SK-N-SH (cell line): ENCODE results near the gene CDH13. TPM values are rescaled to one million over a fixed set of nuclear protein-coding genes. Genes with fewer than 3 reads are reported as not detected.

ENCODE experiments used
- CTCF ChIA-PET: fragments of 300-600, 350-600 bp; formaldehyde crosslinking; extraction: SDS; loops from one replicate; lab custom pipeline; 2021; lab: Yijun Ruan, JAX
- POLR2A ChIA-PET: fragments of 350-600 bp; sonication (Branson Sonifier 250); formaldehyde crosslinking; extraction: SDS; loops from one replicate; lab custom pipeline; 2020; ENCODE audit warnings: antibody characterized with exemption, inconsistent platforms; lab: Yijun Ruan, JAX
- DNase-seq: peaks from one replicate; pipeline ENCODE4 v3.0.0; 2012
- H2AFZ ChIP-seq: fragments of 200-600 bp; sonication (generic); 2 replicates; pipeline ENCODE4 v1.8.1; 2016; ENCODE audit warnings: antibody characterized with exemption, mild to moderate bottlenecking, low read depth
- H3F3A ChIP-seq: fragments of 200-600 bp; sonication (generic); replicated peaks from 2 replicates; pipeline ENCODE3; 2016; ENCODE audit warnings: antibody characterized with exemption, mild to moderate bottlenecking; ENCODE audit not compliant: insufficient read depth
- H3K27ac ChIP-seq, 2 experiments: fragments of 200-500 bp in 1 of 2; fragments of 200-600 bp in 1 of 2; sonication (Bioruptor generic) in 1 of 2; sonication (generic), shearing (Covaris generic) in 1 of 2; 2 replicates each; pipeline versions ENCODE4 v1.5.1 to v1.6.1; 2014 to 2016; ENCODE audit warnings: low read depth in 2 of 2, inconsistent platforms in 1 of 2, low read length in 1 of 2, mild to moderate bottlenecking in 1 of 2, mixed read lengths in 1 of 2
- H3K27me3 ChIP-seq: fragments of 200-600 bp; sonication (generic), shearing (Covaris generic); 2 replicates; pipeline ENCODE4 v1.6.1; 2016; ENCODE audit warnings: mixed run types; ENCODE audit not compliant: insufficient read depth
- H3K36me3 ChIP-seq, 2 experiments: fragments of 200-500 bp in 1 of 2; fragments of 200-600 bp in 1 of 2; sonication (Bioruptor generic) in 1 of 2; sonication (generic) in 1 of 2; replicated peaks in 1 of 2; 2 replicates each; pipeline versions ENCODE3 to v1.5.1; 2014 to 2016; ENCODE audit warnings: low read length in 1 of 2, mild to moderate bottlenecking in 1 of 2; ENCODE audit not compliant: insufficient read depth in 2 of 2, control insufficient read depth in 1 of 2
- H3K4me1 ChIP-seq, 2 experiments: fragments of 200-500 bp in 1 of 2; fragments of 200-600 bp in 1 of 2; sonication (Bioruptor generic) in 1 of 2; sonication (generic), shearing (Covaris generic) in 1 of 2; 2 replicates each; pipeline versions ENCODE4 v1.5.1 to v1.6.1; 2014 to 2016; ENCODE audit warnings: low read depth in 1 of 2, low read length in 1 of 2, mixed run types in 1 of 2; ENCODE audit not compliant: insufficient read depth in 2 of 2, control insufficient read depth in 1 of 2
- H3K4me2 ChIP-seq: fragments of 200-600 bp; sonication (generic), shearing (Covaris generic); 2 replicates; pipeline ENCODE4 v1.6.1; 2017; ENCODE audit warnings: mixed run types
- H3K4me3 ChIP-seq, 2 experiments: fragments of 200-500 bp in 1 of 2; fragments of 200-600 bp in 1 of 2; sonication (Bioruptor generic) in 1 of 2; sonication (generic), shearing (Covaris generic) in 1 of 2; 2 replicates each; pipeline versions ENCODE4 v1.5.1 to v1.8.1; 2014 to 2016; ENCODE audit warnings: low read depth in 2 of 2, inconsistent platforms in 1 of 2, low read length in 1 of 2, mild to moderate bottlenecking in 1 of 2, mixed read lengths in 1 of 2, moderate library complexity in 1 of 2
- H3K79me2 ChIP-seq: fragments of 200-600 bp; sonication (generic); 2 replicates; pipeline ENCODE4 v1.8.1; 2017; ENCODE audit warnings: mild to moderate bottlenecking; ENCODE audit not compliant: insufficient read depth
- H3K9ac ChIP-seq: fragments of 200-600 bp; sonication (generic); 2 replicates; pipeline ENCODE4 v1.6.1; 2017; ENCODE audit warnings: mixed run types
- H3K9me2 ChIP-seq: fragments of 200-600 bp; sonication (generic); 2 replicates; pipeline ENCODE4 v1.6.1; 2017; ENCODE audit warnings: mixed run types
- H3K9me3 ChIP-seq: fragments of 200-600 bp; sonication (generic); 2 replicates; pipeline ENCODE4 v1.6.1; 2017; ENCODE audit warnings: mixed run types, mild to moderate bottlenecking, moderate library complexity
- H4K20me1 ChIP-seq: fragments of 200-600 bp; sonication (generic); 2 replicates; pipeline ENCODE4 v1.6.1; 2017; ENCODE audit warnings: mild to moderate bottlenecking, mixed run types; ENCODE audit not compliant: insufficient read depth
- FOXM1 ChIP-seq: IDR thresholded peaks from 2 replicates; pipeline ENCODE4 v1.4.0; 2012; ENCODE audit warnings: low read depth, mild to moderate bottlenecking
- MXI1 ChIP-seq: IDR thresholded peaks from 2 replicates; pipeline ENCODE4 v1.6.1; 2012; ENCODE audit warnings: mild to moderate bottlenecking, low read depth, low read length, improper control_type of control experiment
- NFIC ChIP-seq: IDR thresholded peaks from 2 replicates; pipeline ENCODE4 v1.4.0; 2012; ENCODE audit warnings: borderline replicate concordance
- RAD21 ChIP-seq: IDR thresholded peaks from 2 replicates; pipeline ENCODE4 v1.6.1; 2012; ENCODE audit warnings: mild to moderate bottlenecking, low read length
- RCOR1 ChIP-seq: fragments of 150-350 bp; IDR thresholded peaks from 2 replicates; pipeline ENCODE4 v1.6.1; 2017; ENCODE audit warnings: antibody characterized with exemption, low read length
- TCF12 ChIP-seq: IDR thresholded peaks from 2 replicates; pipeline ENCODE4 v1.4.0; 2012
- WGBS: methylation state at CpG from one replicate; pipeline ENCODE4 v1.1.6; 2017; ENCODE audit warnings: low lambda C conversion rate; 5-methylcytosine and 5-hydroxymethylcytosine counted together
- polyA plus RNA-seq, 3 experiments: library from polyadenylated mRNA; depleted of rRNA; stranded (reverse); fragments of >200 nt; gene quantifications; 2 replicates each; pipeline ENCODE4 v1.2.3, GENCODE V29; 2012
- TF ChIP-seq, protein P1 (sequence below): IDR thresholded peaks from 2 replicates; pipeline ENCODE4 v1.4.0; 2012; ENCODE audit warnings: low read depth, borderline replicate concordance
- TF ChIP-seq, protein P2 (sequence below): IDR thresholded peaks from 2 replicates; pipeline ENCODE4 v1.6.1; 2012; ENCODE audit warnings: mild to moderate bottlenecking, low read depth, low read length, moderate library complexity
- TF ChIP-seq, protein P3 (sequence below): fragments of 150-350 bp; IDR thresholded peaks from 2 replicates; pipeline ENCODE4 v1.6.1; 2017; ENCODE audit warnings: antibody characterized with exemption, low read length, low read depth, borderline replicate concordance

CDH13 gene
- polyA plus RNA-seq, 1 of the 3 experiments (the other 2 are of a cell fraction): 93.0 TPM

DNA sequence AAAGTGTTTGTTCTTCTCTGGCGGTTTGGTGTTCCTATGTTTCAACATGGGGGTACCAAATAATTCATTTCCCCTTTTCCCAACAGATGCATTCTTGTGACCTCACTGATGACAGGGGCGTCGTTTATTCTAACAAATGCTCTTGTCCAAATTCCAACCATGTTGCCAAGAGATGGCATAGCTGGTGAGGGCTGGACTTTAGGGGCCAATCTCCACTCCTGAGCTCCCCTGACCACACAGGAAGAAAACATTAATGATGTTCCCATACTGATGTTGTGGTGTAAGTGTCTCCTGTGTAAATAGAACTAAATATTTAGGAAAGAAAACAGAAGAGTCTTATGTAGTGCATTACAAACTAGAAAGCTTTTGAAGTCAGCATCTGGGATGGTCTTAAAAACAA is 431.6 kb downstream of the CDH13 start:
- no peaks in the 10 kb centered on the region for H3K4me1 ChIP-seq
- 16% methylated on average over 3 of the region's 3 CpGs for WGBS
- no peak overlapping the region for H3K27ac ChIP-seq
- no peaks in the 10 kb centered on the region for H3K9me3 ChIP-seq
- no peaks in the 10 kb centered on the region for H3K79me2 ChIP-seq
- no peaks in the 10 kb centered on the region for H4K20me1 ChIP-seq
- no peak for DNase-seq
- no peaks in the 10 kb centered on the region for H3F3A ChIP-seq
- ChIA-PET CTCF (interaction anchor here (0.6 kb wide), 1 partner anchor 906 kb away, joined by 3 read pairs; no protein-coding TSS in a partner anchor), POLR2A (no interaction called here)
- no peaks in the 10 kb centered on the region for H3K9me2 ChIP-seq
- H3K4me3 ChIP-seq: no peak overlapping the region
- no peak overlapping the region for H2AFZ ChIP-seq
- H3K27me3 ChIP-seq: no peaks in the 10 kb centered on the region
- H3K4me2 ChIP-seq: no peak overlapping the region
- TF ChIP-seq RCOR1: no peak
- TF ChIP-seq, protein P1, sequence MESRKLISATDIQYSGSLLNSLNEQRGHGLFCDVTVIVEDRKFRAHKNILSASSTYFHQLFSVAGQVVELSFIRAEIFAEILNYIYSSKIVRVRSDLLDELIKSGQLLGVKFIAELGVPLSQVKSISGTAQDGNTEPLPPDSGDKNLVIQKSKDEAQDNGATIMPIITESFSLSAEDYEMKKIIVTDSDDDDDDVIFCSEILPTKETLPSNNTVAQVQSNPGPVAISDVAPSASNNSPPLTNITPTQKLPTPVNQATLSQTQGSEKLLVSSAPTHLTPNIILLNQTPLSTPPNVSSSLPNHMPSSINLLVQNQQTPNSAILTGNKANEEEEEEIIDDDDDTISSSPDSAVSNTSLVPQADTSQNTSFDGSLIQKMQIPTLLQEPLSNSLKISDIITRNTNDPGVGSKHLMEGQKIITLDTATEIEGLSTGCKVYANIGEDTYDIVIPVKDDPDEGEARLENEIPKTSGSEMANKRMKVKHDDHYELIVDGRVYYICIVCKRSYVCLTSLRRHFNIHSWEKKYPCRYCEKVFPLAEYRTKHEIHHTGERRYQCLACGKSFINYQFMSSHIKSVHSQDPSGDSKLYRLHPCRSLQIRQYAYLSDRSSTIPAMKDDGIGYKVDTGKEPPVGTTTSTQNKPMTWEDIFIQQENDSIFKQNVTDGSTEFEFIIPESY: no peak
- H3K36me3 ChIP-seq: no peaks in the 10 kb centered on the region
- no peak overlapping the region for H3K9ac ChIP-seq

DNA sequence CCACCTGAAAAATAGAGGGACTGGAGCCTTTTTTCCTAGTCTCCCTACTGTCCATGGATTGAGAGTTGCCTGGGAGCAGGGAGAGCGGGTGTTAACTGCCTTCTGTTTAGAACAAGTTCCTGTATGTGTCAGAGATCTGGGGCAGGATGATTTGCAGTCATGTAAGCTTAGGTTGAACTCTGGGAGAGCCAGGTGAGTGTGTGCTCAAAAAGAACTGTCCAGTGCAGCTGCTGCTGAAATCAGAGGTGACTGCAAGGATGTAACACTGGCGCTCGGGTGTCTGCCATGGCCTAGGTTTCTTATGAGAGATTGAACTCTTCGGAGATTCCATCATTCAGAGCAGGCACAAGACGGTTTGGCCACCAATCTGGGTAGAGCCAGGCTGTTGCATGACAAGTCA is 432.5 kb downstream of the CDH13 start:
- Histone ChIP-seq H4K20me1 (no peaks in the 10 kb centered on the region), H3K79me2 (no peaks in the 10 kb centered on the region), H3K27me3 (no peaks in the 10 kb centered on the region), H3K4me2 (no peak overlapping the region)
- no peak for TF ChIP-seq FOXM1
- TF ChIP-seq, protein P2, sequence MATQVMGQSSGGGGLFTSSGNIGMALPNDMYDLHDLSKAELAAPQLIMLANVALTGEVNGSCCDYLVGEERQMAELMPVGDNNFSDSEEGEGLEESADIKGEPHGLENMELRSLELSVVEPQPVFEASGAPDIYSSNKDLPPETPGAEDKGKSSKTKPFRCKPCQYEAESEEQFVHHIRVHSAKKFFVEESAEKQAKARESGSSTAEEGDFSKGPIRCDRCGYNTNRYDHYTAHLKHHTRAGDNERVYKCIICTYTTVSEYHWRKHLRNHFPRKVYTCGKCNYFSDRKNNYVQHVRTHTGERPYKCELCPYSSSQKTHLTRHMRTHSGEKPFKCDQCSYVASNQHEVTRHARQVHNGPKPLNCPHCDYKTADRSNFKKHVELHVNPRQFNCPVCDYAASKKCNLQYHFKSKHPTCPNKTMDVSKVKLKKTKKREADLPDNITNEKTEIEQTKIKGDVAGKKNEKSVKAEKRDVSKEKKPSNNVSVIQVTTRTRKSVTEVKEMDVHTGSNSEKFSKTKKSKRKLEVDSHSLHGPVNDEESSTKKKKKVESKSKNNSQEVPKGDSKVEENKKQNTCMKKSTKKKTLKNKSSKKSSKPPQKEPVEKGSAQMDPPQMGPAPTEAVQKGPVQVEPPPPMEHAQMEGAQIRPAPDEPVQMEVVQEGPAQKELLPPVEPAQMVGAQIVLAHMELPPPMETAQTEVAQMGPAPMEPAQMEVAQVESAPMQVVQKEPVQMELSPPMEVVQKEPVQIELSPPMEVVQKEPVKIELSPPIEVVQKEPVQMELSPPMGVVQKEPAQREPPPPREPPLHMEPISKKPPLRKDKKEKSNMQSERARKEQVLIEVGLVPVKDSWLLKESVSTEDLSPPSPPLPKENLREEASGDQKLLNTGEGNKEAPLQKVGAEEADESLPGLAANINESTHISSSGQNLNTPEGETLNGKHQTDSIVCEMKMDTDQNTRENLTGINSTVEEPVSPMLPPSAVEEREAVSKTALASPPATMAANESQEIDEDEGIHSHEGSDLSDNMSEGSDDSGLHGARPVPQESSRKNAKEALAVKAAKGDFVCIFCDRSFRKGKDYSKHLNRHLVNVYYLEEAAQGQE: peak; percentile 90
- TF ChIP-seq, all 33 proteins: peak for 1
- H3K36me3 ChIP-seq: no peaks in the 10 kb centered on the region
- H3K9me2 ChIP-seq: no peaks in the 10 kb centered on the region
- CTCF ChIA-PET: no interaction called here
- no peak overlapping the region for H3K27ac ChIP-seq
- 41% methylated on average over 4 of the region's 5 CpGs for WGBS
- H3K4me1 ChIP-seq: no peaks in the 10 kb centered on the region
- POLR2A ChIA-PET: no interaction called here
- no peaks in the 10 kb centered on the region for H3K9me3 ChIP-seq
- no peak for DNase-seq
- no peak overlapping the region for H2AFZ ChIP-seq
- no peaks in the 10 kb centered on the region for H3F3A ChIP-seq
- H3K4me3 ChIP-seq: no peak overlapping the region
- no peak overlapping the region for H3K9ac ChIP-seq

DNA sequence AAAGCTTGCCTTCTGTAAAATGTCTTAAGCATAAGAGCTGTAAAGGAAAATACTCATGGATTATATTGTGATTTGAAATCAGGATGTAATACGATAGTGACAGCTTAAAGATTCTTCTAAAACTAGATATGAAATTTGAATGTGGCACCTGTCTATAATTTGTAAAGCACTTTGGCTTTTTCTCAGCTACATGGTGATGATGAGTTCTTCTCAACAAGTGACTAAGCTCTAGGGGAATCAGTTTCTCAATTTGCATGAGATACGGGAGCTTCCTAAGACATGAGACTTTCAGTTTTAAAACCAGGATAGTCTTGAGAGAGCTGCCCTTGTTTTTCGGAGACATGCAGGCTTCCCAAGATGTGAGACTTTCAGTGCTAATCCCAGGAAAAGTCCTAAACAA is 439.2 kb downstream of the CDH13 start:
- no peak overlapping the region for H3K9ac ChIP-seq
- WGBS: 62% methylated on average over 3 of the region's 3 CpGs
- CTCF ChIA-PET: no interaction called here

More for the DNA sequence above, 439.2 kb downstream of the CDH13 start:
- Histone ChIP-seq H3K4me2 (no peak overlapping the region), H4K20me1 (no peaks in the 10 kb centered on the region), H3K79me2 (no peaks in the 10 kb centered on the region), H3K4me1 (no peaks in the 10 kb centered on the region), H3K4me3 (no peak overlapping the region), H3K9me2 (no peaks in the 10 kb centered on the region), H3K36me3 (no peaks in the 10 kb centered on the region), H3K27ac (no peak overlapping the region), H3K9me3 (no peaks in the 10 kb centered on the region), H3F3A (no peaks in the 10 kb centered on the region), H2AFZ (no peak overlapping the region), H3K27me3 (no peaks in the 10 kb centered on the region)
- TF ChIP-seq, protein P3, sequence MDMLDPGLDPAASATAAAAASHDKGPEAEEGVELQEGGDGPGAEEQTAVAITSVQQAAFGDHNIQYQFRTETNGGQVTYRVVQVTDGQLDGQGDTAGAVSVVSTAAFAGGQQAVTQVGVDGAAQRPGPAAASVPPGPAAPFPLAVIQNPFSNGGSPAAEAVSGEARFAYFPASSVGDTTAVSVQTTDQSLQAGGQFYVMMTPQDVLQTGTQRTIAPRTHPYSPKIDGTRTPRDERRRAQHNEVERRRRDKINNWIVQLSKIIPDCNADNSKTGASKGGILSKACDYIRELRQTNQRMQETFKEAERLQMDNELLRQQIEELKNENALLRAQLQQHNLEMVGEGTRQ: no peak
- TF ChIP-seq NFIC (no peak), TCF12 (no peak), RAD21 (no peak), MXI1 (no peak)
- TF ChIP-seq, protein P1: no peak
- POLR2A ChIA-PET: no interaction called here
- DNase-seq: no peak
